D721Med (cell line): Measurements from ENCODE around the gene PAPSS2.

Experiments used
- DNase-seq: peaks from one replicate; pipeline ENCODE4 v3.0.0; 2011; ENCODE audit warnings: low spot score; ENCODE audit not compliant: insufficient read length
- FAIRE-seq: peaks from 2 replicates; lab custom pipeline; 2011; peaks lifted over from hg19 to GRCh38; lab: Jason Lieb, UNC
- TF ChIP-seq, protein P1 (sequence below): IDR thresholded peaks from 2 replicates; pipeline ENCODE4 v1.5.1; 2012; ENCODE audit warnings: mild to moderate bottlenecking, control low read depth; ENCODE audit not compliant: insufficient read depth; ENCODE audit errors: missing control alignments

PAPSS2 gene

DNA sequence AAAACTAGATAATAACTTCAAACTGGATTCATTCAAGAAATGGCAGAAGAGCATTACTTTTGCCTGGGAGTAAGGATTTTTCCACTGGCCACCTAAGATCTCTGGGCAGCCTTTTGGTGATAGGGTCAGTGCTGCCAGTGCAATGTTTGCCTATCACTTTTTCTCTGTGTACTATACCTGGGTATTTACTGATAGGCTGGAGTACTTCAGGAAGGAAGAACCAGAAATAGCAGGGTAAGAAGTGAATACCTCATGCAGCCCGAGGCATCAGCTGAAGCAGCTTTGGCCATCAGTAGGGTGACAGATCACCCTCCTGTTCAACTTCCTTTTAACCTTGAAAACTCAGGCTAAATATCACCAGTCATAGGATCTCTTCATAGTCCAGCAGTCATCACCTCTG, 5.5 kb upstream of the PAPSS2 start:
- FAIRE-seq (no peak), DNase-seq (no peak)
- TF ChIP-seq, protein P1, sequence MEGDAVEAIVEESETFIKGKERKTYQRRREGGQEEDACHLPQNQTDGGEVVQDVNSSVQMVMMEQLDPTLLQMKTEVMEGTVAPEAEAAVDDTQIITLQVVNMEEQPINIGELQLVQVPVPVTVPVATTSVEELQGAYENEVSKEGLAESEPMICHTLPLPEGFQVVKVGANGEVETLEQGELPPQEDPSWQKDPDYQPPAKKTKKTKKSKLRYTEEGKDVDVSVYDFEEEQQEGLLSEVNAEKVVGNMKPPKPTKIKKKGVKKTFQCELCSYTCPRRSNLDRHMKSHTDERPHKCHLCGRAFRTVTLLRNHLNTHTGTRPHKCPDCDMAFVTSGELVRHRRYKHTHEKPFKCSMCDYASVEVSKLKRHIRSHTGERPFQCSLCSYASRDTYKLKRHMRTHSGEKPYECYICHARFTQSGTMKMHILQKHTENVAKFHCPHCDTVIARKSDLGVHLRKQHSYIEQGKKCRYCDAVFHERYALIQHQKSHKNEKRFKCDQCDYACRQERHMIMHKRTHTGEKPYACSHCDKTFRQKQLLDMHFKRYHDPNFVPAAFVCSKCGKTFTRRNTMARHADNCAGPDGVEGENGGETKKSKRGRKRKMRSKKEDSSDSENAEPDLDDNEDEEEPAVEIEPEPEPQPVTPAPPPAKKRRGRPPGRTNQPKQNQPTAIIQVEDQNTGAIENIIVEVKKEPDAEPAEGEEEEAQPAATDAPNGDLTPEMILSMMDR, result no peak

DNA sequence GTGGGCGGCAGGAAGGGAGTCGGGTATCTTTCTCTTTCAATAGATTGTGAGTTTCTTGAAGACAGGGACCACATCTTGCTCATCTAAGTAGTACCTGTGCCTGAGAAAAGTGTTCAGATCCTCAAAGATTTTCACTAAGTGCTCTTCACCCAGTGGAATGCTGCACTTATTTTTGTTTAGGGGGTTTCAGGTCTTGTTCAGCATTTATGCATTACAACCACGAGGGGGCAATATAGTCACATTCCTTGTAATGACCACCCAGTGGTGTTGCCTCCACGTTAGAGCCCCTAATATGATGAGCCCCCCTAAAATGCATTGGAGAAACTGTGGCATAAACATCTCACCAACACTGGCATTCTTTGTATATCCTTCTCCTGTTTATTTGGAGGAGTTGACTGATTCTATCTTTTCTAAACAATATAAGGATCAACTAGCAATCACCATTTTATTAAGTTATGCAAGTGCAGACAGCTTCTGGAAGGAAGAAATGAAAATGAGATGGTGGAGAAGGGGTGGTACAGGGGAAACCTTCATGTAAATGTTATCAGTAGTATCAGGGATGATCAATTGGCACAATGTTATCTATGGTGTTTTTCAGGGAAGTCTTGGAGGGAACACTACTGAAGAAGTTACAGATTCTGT, 3.1 kb upstream of the PAPSS2 start:
- TF ChIP-seq, protein P1, result peak; percentile 78
- FAIRE-seq (peak; percentile 87), DNase-seq (no peak)

DNA sequence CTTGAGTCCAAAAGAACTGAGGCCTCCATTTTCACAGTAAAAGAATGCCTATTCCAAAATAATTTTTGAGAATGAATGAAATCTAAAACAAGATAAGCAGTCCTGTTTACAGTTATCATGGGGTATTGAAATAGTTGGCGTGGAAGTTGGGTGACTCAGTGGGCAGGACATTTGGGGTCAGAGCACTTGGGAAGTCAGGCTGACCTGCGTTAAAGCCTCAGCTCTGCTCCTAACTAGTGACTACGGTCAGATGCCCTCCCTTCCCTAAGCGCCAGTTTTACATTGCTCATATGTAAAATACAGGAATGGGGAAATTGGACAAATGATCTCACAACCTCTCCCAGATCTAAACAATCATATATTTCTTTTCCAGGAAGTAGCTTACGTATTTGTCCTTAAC, 2.3 kb upstream of the PAPSS2 start:
- DNase-seq (no peak), FAIRE-seq (no peak)

DNA sequence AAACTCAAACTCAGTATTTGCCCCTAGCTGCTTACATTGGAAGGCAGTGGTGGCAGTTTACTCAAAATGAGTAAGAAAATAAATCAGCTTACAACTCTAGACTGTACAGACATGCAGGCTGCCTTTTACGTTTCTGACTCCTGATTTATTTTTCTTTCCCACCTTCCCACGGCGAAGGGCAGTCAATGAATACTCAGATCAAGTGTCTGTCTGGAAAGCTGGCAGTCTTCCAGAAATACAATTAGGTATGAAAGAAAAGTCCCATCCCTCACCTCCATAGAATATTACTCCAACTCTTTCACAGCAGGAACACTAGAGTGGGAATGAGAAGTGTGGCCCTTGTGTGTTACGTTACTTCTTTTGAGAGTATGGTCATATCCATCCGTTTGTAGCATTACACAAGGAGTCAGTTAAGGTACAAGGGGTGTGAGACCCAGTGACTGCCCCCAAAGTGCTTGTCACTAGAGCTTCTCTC, 1.3 kb upstream of the PAPSS2 start:
- FAIRE-seq (no peak), DNase-seq (no peak)
- TF ChIP-seq, protein P1, result no peak

More for the DNA sequence above, 2.3 kb upstream of the PAPSS2 start:
- TF ChIP-seq, protein P1, result no peak

DNA sequence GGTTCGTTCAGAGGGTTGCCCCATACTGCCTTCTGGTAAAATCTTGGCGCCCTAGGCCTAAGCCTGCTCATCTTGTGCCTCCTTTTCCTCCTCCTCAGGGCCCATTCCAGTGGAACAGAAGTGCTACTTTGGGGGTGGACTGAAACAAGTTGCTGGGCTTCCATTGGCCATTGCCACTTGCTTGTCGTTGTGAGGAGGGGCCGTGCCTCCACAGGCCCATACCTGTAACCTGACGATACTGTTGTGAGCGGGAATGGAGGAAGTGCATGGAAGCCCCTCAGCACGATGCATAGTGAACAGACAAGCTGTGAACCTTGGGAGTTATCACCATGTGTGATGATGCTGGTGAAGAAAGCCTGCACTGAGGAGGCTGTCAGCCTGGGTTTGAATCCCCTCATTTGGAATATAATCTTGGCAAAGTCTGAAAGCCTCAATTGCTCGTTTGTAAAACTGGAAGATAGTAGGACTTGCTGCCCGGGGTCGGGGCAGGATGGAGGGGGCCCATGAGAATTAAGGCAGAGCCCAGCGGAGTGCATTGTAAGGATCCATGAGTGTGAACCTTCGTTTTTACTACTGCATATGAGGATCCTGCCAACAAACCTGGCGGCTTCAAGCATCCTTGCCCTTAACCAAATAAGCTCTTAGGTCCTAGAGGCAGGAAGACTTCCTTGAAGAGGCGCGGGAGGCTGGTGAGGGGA, 671 bp upstream of the PAPSS2 start:
- TF ChIP-seq, protein P1, result no peak
- no peak for DNase-seq
- FAIRE-seq, result no peak

DNA sequence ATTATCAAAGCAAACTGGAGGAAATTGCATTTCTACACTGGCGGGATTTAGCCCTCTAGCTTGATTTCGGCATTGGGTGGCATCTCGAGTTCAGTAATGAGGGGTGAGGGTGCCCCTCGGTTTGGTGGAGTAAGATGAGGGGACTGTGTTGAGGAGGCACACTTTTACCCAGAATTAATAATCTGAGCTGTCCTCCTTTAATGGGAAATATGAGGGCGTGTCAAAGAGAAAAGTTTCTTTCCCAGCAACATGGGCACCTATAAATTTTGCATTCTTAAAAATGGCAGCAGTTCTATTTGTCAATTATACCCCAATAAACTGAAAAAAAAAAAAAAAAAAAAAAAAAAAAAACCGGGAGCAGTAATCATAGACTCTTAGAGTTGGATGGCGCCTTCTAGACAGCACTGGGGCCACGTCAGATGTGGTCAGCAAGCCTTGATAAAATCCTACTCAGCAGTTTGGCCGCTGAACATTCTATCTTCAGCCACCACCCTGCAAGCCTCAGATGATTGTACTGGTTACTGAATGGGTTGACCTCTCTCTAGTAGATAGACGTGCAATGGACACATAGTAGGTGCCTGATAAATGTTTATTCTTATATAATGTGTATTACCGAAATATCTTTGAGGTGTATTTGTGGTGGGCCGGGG, 931 bp downstream of the PAPSS2 start:
- DNase-seq, result no peak
- TF ChIP-seq, protein P1, result no peak
- FAIRE-seq, result no peak
